H1 (cell line): ENCODE results near the gene GPRIN3. TPM values are rescaled to one million over a fixed set of nuclear protein-coding genes. Genes with fewer than 3 reads are reported as not detected.

Source experiments
- CBX5 ChIP-seq: fragments of 300-800, 300-1000 bp; sonication (generic); IDR thresholded peaks from 2 replicates; pipeline ENCODE4 v1.7.1; 2016; ENCODE audit warnings: antibody characterized with exemption, low read length, low read depth
- CHD7 ChIP-seq: fragments of 300-600 bp; sonication (generic); IDR thresholded peaks from 2 replicates; pipeline ENCODE4 v1.7.1; 2012; ENCODE audit warnings: low read length, moderate library complexity, mild to moderate bottlenecking, inconsistent platforms; ENCODE audit not compliant: insufficient replicate concordance
- GABPA ChIP-seq: IDR thresholded peaks from 2 replicates; pipeline ENCODE4 v1.6.1; 2011; ENCODE audit warnings: mild to moderate bottlenecking, low read length, moderate library complexity, borderline replicate concordance; ENCODE audit not compliant: insufficient read depth
- KDM4A ChIP-seq: IDR thresholded peaks from one replicate; pipeline ENCODE4 v1.7.1; 2012; ENCODE audit warnings: low read depth, mild to moderate bottlenecking, moderate library complexity, low read length, inconsistent platforms; ENCODE audit not compliant: severe bottlenecking
- MAFK ChIP-seq: IDR thresholded peaks from 2 replicates; pipeline ENCODE4 v1.6.1; 2012; ENCODE audit warnings: low read depth, mild to moderate bottlenecking, improper control_type of control experiment, low read length
- POLR2A ChIP-seq, 2 experiments: IDR thresholded peaks; 1 replicate in 1 of 2; 2 replicates in 1 of 2; pipeline ENCODE4 v1.6.1; 2011; ENCODE audit warnings: low read depth in 2 of 2, low read length in 2 of 2, mild to moderate bottlenecking in 2 of 2; ENCODE audit errors: control extremely low read depth in 1 of 2
- RFX5 ChIP-seq: IDR thresholded peaks from 2 replicates; pipeline ENCODE4 v1.6.1; 2011; ENCODE audit warnings: low read depth, low read length, improper control_type of control experiment, borderline replicate concordance
- SP1 ChIP-seq: IDR thresholded peaks from 2 replicates; pipeline ENCODE4 v1.6.1; 2011; ENCODE audit warnings: low read depth, low read length
- SRF ChIP-seq: IDR thresholded peaks from 2 replicates; pipeline ENCODE4 v1.6.1; 2011; ENCODE audit warnings: mild to moderate bottlenecking, low read depth, low read length, moderate library complexity
- TAF1 ChIP-seq: IDR thresholded peaks from 2 replicates; pipeline ENCODE4 v1.6.1; 2011; ENCODE audit warnings: mild to moderate bottlenecking, low read depth, low read length
- ZNF274 ChIP-seq: IDR thresholded peaks from 2 replicates; pipeline ENCODE4 v1.7.0; 2012; ENCODE audit warnings: low read length, borderline replicate concordance; ENCODE audit errors: extremely low read depth
- polyA plus RNA-seq, 7 experiments: library from polyadenylated mRNA; depleted of rRNA in 3 of 7; stranded (reverse) in 5 of 7; unstranded in 2 of 7; fragments of >200 nt in 5 of 7; fragments of 200-250 nt in 2 of 7; gene quantifications; 1 replicate in 5 of 7; 2 replicates in 1 of 7; 4 replicates in 1 of 7; pipeline versions ENCODE4 v1.2.1 to v1.2.3, GENCODE V29; 2011 to 2013; ENCODE audit warnings: missing spikeins in 2 of 7, mixed read lengths in 2 of 7
- total RNA-seq: library from RNA; stranded (reverse); fragmentation: NEBNext Ultra II Directional; extraction: Animal tissue kit (Norgen Biotek cat#: 25700); gene quantifications from 2 replicates; pipeline ENCODE4 v1.2.1, GENCODE V29; 2021

The GPRIN3 gene
- total and polyA plus RNA-seq, 2 of the 8 experiments (the other 6 are each of a cell fraction or from before 2014, with no cell fraction given): 0.17 to 1.4 TPM

- TF ChIP-seq CHD7: no peak
- TF ChIP-seq SP1: no peak
- TF ChIP-seq RFX5: no peak
- TF ChIP-seq POLR2A (IDR thresholded peaks at IDR 0.05; ENCODE audit: control extremely low read depth in 1 of 2, low read depth in 2 of 2, low read length in 2 of 2): no peak
- TF ChIP-seq CBX5: no peak
- TF ChIP-seq SRF: no peak
- TF ChIP-seq MAFK: no peak
- TF ChIP-seq TAF1: no peak
- no peak for TF ChIP-seq KDM4A
- TF ChIP-seq ZNF274: no peak
- TF ChIP-seq GABPA: no peak
Measured at GRCh38 chr4:89307178-89307445, 488 bp downstream of the GPRIN3 start (continued).
